Adipocyte (in vitro differentiated cells): ENCODE measurements around the gene KRT33A.
"Not testable (repeated sequence)": the region's sequence is repeated elsewhere in the genome, so short reads cannot be mapped to it uniquely, and the experiment has no call there.

Source experiments
- DNase-seq: peaks from one replicate; pipeline ENCODE4 v3.0.0-alpha.2; 2015; ENCODE audit warnings: low read depth
- H3K27me3 ChIP-seq: replicated peaks from 2 replicates; pipeline ENCODE4 v1.7.0; 2013; ENCODE audit warnings: mild to moderate bottlenecking, low read length, moderate library complexity; ENCODE audit not compliant: control insufficient read depth, insufficient read depth
- H3K36me3 ChIP-seq: 2 replicates; pipeline ENCODE4 v1.7.0; 2013; ENCODE audit warnings: low read length, mild to moderate bottlenecking, moderate library complexity; ENCODE audit not compliant: control insufficient read depth, insufficient read depth, severe bottlenecking
- H3K4me1 ChIP-seq: 2 replicates; pipeline ENCODE4 v1.7.0; 2013; ENCODE audit warnings: mild to moderate bottlenecking, low read length, moderate library complexity; ENCODE audit not compliant: control insufficient read depth, insufficient read depth
- H3K4me3 ChIP-seq: 2 replicates; pipeline ENCODE4 v1.7.0; 2013; ENCODE audit warnings: mild to moderate bottlenecking, low read length, moderate library complexity
- H3K9ac ChIP-seq: 2 replicates; pipeline ENCODE4 v1.7.0; 2013; ENCODE audit warnings: mild to moderate bottlenecking, low read length, moderate library complexity
- H3K9me3 ChIP-seq: 2 replicates; pipeline ENCODE4 v1.7.0; 2013; ENCODE audit warnings: mild to moderate bottlenecking, low read length, moderate library complexity; ENCODE audit not compliant: control insufficient read depth

KRT33A gene

GRCh38 chr17:41387670-41388069 lies 37.0 kb upstream of the KRT33A start:
- Histone ChIP-seq H3K9me3 (peaks cover 11% of the 10 kb centered on the region), H3K36me3 (no peaks in the 10 kb centered on the region), H3K4me1 (peaks cover 14% of the 10 kb centered on the region), H3K4me3 (no peak overlapping the region), H3K27me3 (peaks cover 4% of the 10 kb centered on the region), H3K9ac (no peak overlapping the region)
- no peak for DNase-seq

- no peaks in the 10 kb centered on the region for H3K36me3 ChIP-seq
- H3K27me3 ChIP-seq, result peaks cover 4% of the 10 kb centered on the region
- no peak overlapping the region for H3K9ac ChIP-seq
Measured at GRCh38 chr17:41386227-41386626, 35.6 kb upstream of the KRT33A start.

GRCh38 chr17:41383690-41384089 lies 33.1 kb upstream of the KRT33A start:
- H3K4me3 ChIP-seq, result no peak overlapping the region
- peaks cover 17% of the 10 kb centered on the region for H3K4me1 ChIP-seq
- peaks cover 4% of the 10 kb centered on the region for H3K27me3 ChIP-seq
- H3K9ac ChIP-seq, result no peak overlapping the region
- H3K36me3 ChIP-seq, result no peaks in the 10 kb centered on the region
- peaks cover 11% of the 10 kb centered on the region for H3K9me3 ChIP-seq
- no peak for DNase-seq

More at GRCh38 chr17:41386227-41386626, 35.6 kb upstream of the KRT33A start:
- H3K4me3 ChIP-seq, result no peak overlapping the region
- H3K9me3 ChIP-seq, result peaks cover 11% of the 10 kb centered on the region
- peaks cover 17% of the 10 kb centered on the region for H3K4me1 ChIP-seq
- no peak for DNase-seq

- no peaks in the 10 kb centered on the region for H3K36me3 ChIP-seq
Measured at GRCh38 chr17:41382394-41382793, 31.8 kb upstream of the KRT33A start.

GRCh38 chr17:41381943-41382342 lies 31.3 kb upstream of the KRT33A start, which contains the start of gene KRT34:
Gene KRT34, minus strand, starts transcription at chr17:41382306. Its CDS starts 60 bp downstream, at chr17:41382246.
- not testable (repeated sequence) for H3K36me3 ChIP-seq, DNase-seq
- H3K4me1 ChIP-seq, result peaks cover 17% of the 10 kb centered on the region

More at GRCh38 chr17:41382394-41382793, 31.8 kb upstream of the KRT33A start:
- DNase-seq, result peak; percentile 70
- peaks cover 17% of the 10 kb centered on the region for H3K4me1 ChIP-seq
- peaks cover under 1% of the 10 kb centered on the region for H3K27me3 ChIP-seq
- H3K4me3 ChIP-seq, result no peak overlapping the region
- peaks cover 9% of the 10 kb centered on the region for H3K9me3 ChIP-seq
- no peak overlapping the region for H3K9ac ChIP-seq

GRCh38 chr17:41380091-41380490 lies 29.5 kb upstream of the KRT33A start:
- H3K9me3 ChIP-seq, H3K36me3 ChIP-seq, H3K9ac ChIP-seq, H3K4me3 ChIP-seq, H3K27me3 ChIP-seq: not testable (repeated sequence)
- DNase-seq, result peak; percentile 76
- H3K4me1 ChIP-seq, result peaks cover 17% of the 10 kb centered on the region

More at GRCh38 chr17:41381943-41382342, 31.3 kb upstream of the KRT33A start, which contains the start of gene KRT34:
- not testable (repeated sequence) for H3K9ac ChIP-seq, H3K9me3 ChIP-seq, H3K27me3 ChIP-seq, H3K4me3 ChIP-seq

- no peaks in the 10 kb centered on the region for H3K36me3 ChIP-seq
- H3K4me3 ChIP-seq, result no peak overlapping the region
- H3K9ac ChIP-seq, result no peak overlapping the region
- peaks cover 10% of the 10 kb centered on the region for H3K9me3 ChIP-seq
- peaks cover 6% of the 10 kb centered on the region for H3K4me1 ChIP-seq
- peak; percentile 40 for DNase-seq
- peaks cover 8% of the 10 kb centered on the region for H3K27me3 ChIP-seq
Measured at GRCh38 chr17:41377546-41377945, 26.9 kb upstream of the KRT33A start.

GRCh38 chr17:41369713-41370112 lies 19.1 kb upstream of the KRT33A start, which contains the start of gene KRT33B:
Gene KRT33B, minus strand, starts transcription at chr17:41369813. Its CDS starts 63 bp downstream, at chr17:41369750.
- Histone ChIP-seq H3K9me3 (peaks cover 7% of the 10 kb centered on the region), H3K4me3 (no peak within 1 kb of the TSS), H3K36me3 (no peaks in the 10 kb centered on the region), H3K4me1 (peaks cover 12% of the 10 kb centered on the region), H3K27me3 (peaks cover 8% of the 10 kb centered on the region), H3K9ac (no peak within 1 kb of the TSS)
- DNase-seq, result no peak

GRCh38 chr17:41369023-41369422 lies 18.4 kb upstream of the KRT33A start:
- Histone ChIP-seq H3K9ac (no peak overlapping the region), H3K36me3 (no peaks in the 10 kb centered on the region), H3K27me3 (peaks cover 8% of the 10 kb centered on the region), H3K4me1 (peaks cover 12% of the 10 kb centered on the region), H3K4me3 (no peak overlapping the region), H3K9me3 (peaks cover under 1% of the 10 kb centered on the region)
- no peak for DNase-seq

GRCh38 chr17:41367426-41368075 lies 16.9 kb upstream of the KRT33A start:
- DNase-seq, result peak; percentile 75
- Histone ChIP-seq H3K9ac (peak overlapping the region; percentile 37), H3K9me3 (no peaks in the 10 kb centered on the region), H3K4me1 (peaks cover 12% of the 10 kb centered on the region), H3K27me3 (no peaks in the 10 kb centered on the region), H3K36me3 (no peaks in the 10 kb centered on the region), H3K4me3 (no peak overlapping the region)

GRCh38 chr17:41366070-41366469 lies 15.4 kb upstream of the KRT33A start:
- H3K4me3 ChIP-seq, result no peak overlapping the region

More at GRCh38 chr17:41366070-41366469, 15.4 kb upstream of the KRT33A start:
- no peaks in the 10 kb centered on the region for H3K36me3 ChIP-seq
- no peak overlapping the region for H3K9ac ChIP-seq
- H3K27me3 ChIP-seq, result no peaks in the 10 kb centered on the region
- H3K4me1 ChIP-seq, result peaks cover 12% of the 10 kb centered on the region
- no peaks in the 10 kb centered on the region for H3K9me3 ChIP-seq
- DNase-seq, result no peak
